ENCODE data around the gene SYNM. TPM values are rescaled to one million over a fixed set of nuclear protein-coding genes. Genes with fewer than 3 reads are reported as not detected.

SYNM gene
- total RNA-seq, 1 donor from 2014 or later = 36.4 TPM

- DNase-seq (ENCODE audit: low spot score) = no peak
Observed at GRCh38 chr15:99121691-99122410, 17.0 kb downstream of the SYNM start.

GRCh38 chr15:99122831-99123712 lies 18.2 kb downstream of the SYNM start:
- no peak for DNase-seq (ENCODE audit: low spot score)

- DNase-seq (ENCODE audit: low spot score) = peak; percentile 92
Observed at GRCh38 chr15:99123713-99124451, 19.0 kb downstream of the SYNM start.

- no peak for DNase-seq (ENCODE audit: low spot score)
Observed at GRCh38 chr15:99124641-99125040, 19.8 kb downstream of the SYNM start.

DNA sequence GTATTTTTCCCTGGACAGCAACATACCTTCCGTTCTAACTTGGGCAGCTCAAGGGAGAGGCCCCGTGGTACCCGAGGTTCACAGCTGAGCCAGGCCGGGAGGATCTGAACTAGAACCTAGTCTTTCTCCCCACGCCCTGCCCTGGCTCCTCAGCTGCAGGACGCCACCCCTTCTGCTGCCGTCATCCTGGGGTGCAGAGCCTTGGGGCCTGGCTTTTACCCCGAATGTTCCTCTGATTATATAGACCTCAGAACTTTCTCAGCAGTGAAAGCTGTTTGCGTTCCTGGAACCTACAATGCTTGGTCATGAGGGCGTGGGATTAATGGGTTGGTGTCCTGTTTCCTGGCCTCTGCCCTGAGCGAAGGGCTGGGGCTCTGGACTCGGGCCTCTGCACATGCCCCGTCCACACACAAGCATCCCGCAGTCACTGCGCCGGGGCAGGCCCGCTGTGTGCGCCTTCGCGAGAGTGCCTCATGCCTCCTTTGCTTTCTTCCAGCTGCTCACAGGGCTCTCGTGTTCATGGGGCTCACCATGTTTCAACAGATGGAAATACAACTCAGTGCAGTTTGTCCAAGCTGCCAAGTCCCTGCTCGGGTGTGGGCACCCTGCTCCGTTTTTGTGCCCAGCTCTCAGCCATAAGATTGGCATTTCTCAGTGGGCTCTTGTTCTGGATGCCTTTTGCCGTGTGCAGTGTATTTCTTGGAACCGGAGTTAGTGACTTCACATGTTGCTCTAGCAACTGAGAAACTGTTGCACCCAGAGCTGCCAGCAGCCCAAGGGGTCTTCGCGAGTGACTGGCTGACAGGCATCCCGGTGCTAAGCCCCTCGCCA lies 20.4 kb downstream of the SYNM start:
- no peak for DNase-seq (ENCODE audit: low spot score)

GRCh38 chr15:99126131-99126588 lies 21.3 kb downstream of the SYNM start:
- no peak for DNase-seq (ENCODE audit: low spot score)

- DNase-seq (ENCODE audit: low spot score) = no peak
Observed at GRCh38 chr15:99126930-99127329, 22.1 kb downstream of the SYNM start.

- no peak for DNase-seq (ENCODE audit: low spot score)
Observed at GRCh38 chr15:99127773-99128172, 22.9 kb downstream of the SYNM start.

- no peak for DNase-seq (ENCODE audit: low spot score)
Observed at GRCh38 chr15:99128411-99128810, 23.5 kb downstream of the SYNM start.

GRCh38 chr15:99129644-99130043 lies 24.8 kb downstream of the SYNM start:
- no peak for DNase-seq (ENCODE audit: low spot score)

DNA sequence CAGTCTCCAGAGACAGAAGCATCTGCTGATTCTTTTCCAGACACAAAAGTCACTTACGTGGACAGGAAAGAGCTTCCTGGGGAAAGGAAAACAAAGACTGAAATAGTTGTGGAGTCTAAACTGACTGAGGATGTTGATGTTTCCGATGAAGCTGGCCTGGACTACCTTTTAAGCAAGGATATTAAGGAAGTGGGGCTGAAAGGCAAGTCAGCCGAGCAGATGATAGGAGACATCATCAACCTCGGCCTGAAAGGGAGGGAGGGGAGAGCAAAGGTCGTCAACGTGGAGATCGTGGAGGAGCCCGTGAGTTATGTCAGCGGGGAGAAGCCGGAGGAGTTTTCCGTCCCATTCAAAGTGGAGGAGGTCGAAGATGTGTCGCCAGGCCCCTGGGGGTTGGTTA lies 25.4 kb downstream of the SYNM start:
- DNase-seq (ENCODE audit: low spot score) = no peak

- DNase-seq (ENCODE audit: low spot score) = no peak
Observed at GRCh38 chr15:99130765-99131440, 26.0 kb downstream of the SYNM start.

- no peak for DNase-seq (ENCODE audit: low spot score)
Observed at GRCh38 chr15:99131441-99132023, 26.7 kb downstream of the SYNM start.

DNA sequence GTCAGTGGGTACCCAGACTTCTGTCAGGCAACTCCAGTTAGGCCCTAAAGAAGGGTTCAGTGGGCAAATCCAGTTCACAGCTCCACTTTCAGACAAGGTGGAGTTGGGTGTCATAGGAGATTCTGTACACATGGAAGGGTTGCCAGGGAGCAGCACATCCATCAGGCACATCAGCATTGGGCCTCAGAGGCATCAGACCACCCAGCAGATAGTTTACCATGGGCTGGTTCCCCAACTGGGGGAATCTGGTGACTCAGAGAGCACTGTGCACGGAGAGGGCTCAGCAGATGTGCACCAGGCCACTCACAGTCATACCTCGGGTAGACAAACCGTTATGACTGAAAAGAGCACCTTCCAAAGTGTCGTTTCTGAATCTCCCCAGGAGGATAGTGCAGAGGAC lies 27.2 kb downstream of the SYNM start:
- no peak for DNase-seq (ENCODE audit: low spot score)

DNA sequence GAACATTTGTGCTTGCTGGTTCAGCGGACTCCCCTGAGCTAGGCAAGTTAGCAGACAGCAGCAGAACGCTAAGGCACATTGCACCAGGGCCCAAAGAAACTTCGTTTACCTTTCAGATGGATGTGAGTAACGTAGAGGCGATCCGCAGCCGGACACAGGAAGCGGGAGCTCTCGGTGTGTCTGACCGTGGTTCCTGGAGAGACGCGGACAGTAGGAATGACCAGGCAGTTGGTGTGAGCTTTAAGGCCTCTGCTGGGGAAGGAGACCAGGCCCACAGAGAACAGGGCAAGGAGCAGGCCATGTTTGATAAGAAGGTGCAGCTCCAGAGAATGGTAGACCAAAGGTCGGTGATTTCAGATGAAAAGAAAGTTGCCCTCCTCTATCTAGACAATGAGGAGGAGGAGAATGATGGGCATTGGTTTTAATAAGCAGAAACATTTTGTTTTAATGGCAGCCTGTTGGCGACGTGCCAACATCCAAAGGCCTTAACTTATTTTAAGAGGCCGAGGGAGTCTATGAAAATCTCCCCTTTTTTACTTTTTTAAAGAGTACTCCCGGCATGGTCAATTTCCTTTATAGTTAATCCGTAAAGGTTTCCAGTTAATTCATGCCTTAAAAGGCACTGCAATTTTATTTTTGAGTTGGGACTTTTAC lies 27.9 kb downstream of the SYNM start:
- no peak for DNase-seq (ENCODE audit: low spot score)

- DNase-seq (ENCODE audit: low spot score) = no peak
Observed at GRCh38 chr15:99134317-99134821, 29.5 kb downstream of the SYNM start.

DNA sequence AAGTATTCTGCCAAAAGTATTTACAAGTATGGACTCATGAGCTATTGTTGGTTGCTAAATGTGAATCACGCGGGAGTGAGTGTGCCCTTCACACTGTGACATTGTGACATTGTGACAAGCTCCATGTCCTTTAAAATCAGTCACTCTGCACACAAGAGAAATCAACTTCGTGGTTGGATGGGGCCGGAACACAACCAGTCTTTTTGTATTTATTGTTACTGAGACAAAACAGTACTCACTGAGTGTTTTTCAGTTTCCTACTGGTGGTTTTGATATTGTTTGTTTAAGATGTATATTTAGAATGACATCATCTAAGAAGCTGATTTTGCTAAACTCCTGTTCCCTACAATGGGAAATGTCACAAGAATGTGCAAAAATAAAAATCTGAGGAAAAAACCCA lies 30.3 kb downstream of the SYNM start:
- DNase-seq (ENCODE audit: low spot score) = no peak

DNA sequence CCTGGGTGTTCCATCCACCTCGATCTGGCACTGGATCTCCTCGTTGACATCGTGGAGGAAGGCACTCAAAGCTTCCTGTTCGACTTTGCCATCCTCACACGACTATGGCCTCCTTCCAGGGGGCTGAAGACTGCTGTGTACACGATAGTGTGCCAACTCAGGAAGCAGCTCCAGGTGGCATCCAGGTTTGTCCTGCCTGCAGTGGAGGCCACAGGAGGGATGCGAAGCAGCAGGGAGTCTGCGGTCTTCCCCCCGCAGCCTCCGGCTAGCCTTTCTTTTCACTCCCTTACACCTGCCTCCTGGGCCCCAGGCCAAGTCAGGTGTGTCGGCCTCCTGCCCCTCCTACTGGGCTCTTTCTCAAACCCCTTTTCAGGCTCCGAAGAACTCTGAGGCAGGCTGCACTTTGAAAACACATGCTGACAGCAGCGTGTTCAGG lies 32.2 kb downstream of the SYNM start:
- peak; percentile 83 for DNase-seq (ENCODE audit: low spot score)

DNA sequence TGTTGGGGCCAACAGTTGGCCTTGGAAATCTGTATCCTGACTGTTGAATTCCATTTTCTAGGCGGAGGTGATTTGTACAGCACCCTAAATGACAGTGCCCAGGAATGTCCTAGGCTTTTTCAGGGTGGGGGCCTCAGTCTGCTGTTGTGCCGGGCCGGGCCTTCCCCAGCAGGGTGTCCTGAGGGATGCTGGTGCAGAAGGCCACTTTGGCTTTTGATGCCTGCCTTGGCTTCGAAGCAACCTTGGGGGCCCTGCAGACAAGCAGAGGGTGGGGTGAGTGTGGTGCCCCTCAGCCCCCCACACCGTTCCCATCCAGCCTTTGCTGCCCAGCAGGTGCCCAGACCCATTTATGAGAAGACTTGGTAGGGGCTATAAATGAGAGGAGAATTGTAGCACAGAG lies 33.0 kb downstream of the SYNM start:
- peak; percentile 69 for DNase-seq (ENCODE audit: low spot score)
